HG02938 (cell line): ENCODE measurements around the gene ACSL1.

ENCODE experiments used
- ATAC-seq: cut with Tn5 transposase; IDR thresholded peaks from one replicate; pipeline ENCODE4 v1.9.1; 2021; ENCODE audit warnings: mild to moderate bottlenecking, moderate library complexity; ENCODE audit not compliant: unreplicated experiment

The ACSL1 gene

GRCh38 chr4:184812651-184813181 lies 13.1 kb downstream of the ACSL1 start:
- no peak for ATAC-seq

- ATAC-seq, result no peak
Measured at GRCh38 chr4:184812199-184812542, 13.6 kb downstream of the ACSL1 start.

- ATAC-seq, result no peak
Measured at GRCh38 chr4:184811526-184812198, 14.1 kb downstream of the ACSL1 start.

- no peak for ATAC-seq
Measured at GRCh38 chr4:184810720-184811119, 15.0 kb downstream of the ACSL1 start.

- ATAC-seq, result no peak
Measured at GRCh38 chr4:184808713-184809050, 17.1 kb downstream of the ACSL1 start.

GRCh38 chr4:184807797-184808712 lies 17.7 kb downstream of the ACSL1 start:
- ATAC-seq, result no peak

- ATAC-seq, result no peak
Measured at GRCh38 chr4:184807256-184807655, 18.5 kb downstream of the ACSL1 start.

GRCh38 chr4:184806711-184807110 lies 19.1 kb downstream of the ACSL1 start:
- no peak for ATAC-seq

- ATAC-seq, result peak; percentile 6
Measured at GRCh38 chr4:184806229-184806550, 19.6 kb downstream of the ACSL1 start.

GRCh38 chr4:184805462-184806228 lies 20.1 kb downstream of the ACSL1 start:
- ATAC-seq, result peak; percentile 50

GRCh38 chr4:184804621-184805020 lies 21.1 kb downstream of the ACSL1 start:
- no peak for ATAC-seq

GRCh38 chr4:184803874-184804273 lies 21.9 kb downstream of the ACSL1 start:
- ATAC-seq, result no peak

GRCh38 chr4:184803133-184803532 lies 22.6 kb downstream of the ACSL1 start:
- ATAC-seq, result no peak

GRCh38 chr4:184802697-184803015 lies 23.1 kb downstream of the ACSL1 start:
- no peak for ATAC-seq

- no peak for ATAC-seq
Measured at GRCh38 chr4:184801781-184802696, 23.7 kb downstream of the ACSL1 start.

GRCh38 chr4:184798504-184798903 lies 27.3 kb downstream of the ACSL1 start:
- no peak for ATAC-seq

- ATAC-seq, result no peak
Measured at GRCh38 chr4:184796906-184797305, 28.9 kb downstream of the ACSL1 start.

GRCh38 chr4:184795214-184795844 lies 30.4 kb downstream of the ACSL1 start:
- no peak for ATAC-seq

GRCh38 chr4:184794470-184794869 lies 31.3 kb downstream of the ACSL1 start:
- no peak for ATAC-seq

- ATAC-seq, result no peak
Measured at GRCh38 chr4:184793735-184794355, 31.9 kb downstream of the ACSL1 start.
